Endothelial cell of umbilical vein (primary cell): ENCODE results near the gene LCNL1.

ENCODE experiments used
- POLR2A ChIP-seq: IDR thresholded peaks from 2 replicates; pipeline ENCODE4 v1.6.1; 2012; ENCODE audit warnings: low read depth, mild to moderate bottlenecking, control low read depth, low read length
- TF ChIP-seq, protein P1 (sequence below), 2 donors: IDR thresholded peaks; 1 replicate in 1 of 2; 2 replicates in 1 of 2; pipeline ENCODE4 v1.5.1; 2011; ENCODE audit warnings: low read length in 2 of 2, mild to moderate bottlenecking in 2 of 2, moderate library complexity in 2 of 2, control low read depth in 1 of 2, inconsistent platforms in 1 of 2, low read depth in 1 of 2; ENCODE audit not compliant: insufficient read depth in 1 of 2; ENCODE audit errors: extremely low read depth in 1 of 2

DNA sequence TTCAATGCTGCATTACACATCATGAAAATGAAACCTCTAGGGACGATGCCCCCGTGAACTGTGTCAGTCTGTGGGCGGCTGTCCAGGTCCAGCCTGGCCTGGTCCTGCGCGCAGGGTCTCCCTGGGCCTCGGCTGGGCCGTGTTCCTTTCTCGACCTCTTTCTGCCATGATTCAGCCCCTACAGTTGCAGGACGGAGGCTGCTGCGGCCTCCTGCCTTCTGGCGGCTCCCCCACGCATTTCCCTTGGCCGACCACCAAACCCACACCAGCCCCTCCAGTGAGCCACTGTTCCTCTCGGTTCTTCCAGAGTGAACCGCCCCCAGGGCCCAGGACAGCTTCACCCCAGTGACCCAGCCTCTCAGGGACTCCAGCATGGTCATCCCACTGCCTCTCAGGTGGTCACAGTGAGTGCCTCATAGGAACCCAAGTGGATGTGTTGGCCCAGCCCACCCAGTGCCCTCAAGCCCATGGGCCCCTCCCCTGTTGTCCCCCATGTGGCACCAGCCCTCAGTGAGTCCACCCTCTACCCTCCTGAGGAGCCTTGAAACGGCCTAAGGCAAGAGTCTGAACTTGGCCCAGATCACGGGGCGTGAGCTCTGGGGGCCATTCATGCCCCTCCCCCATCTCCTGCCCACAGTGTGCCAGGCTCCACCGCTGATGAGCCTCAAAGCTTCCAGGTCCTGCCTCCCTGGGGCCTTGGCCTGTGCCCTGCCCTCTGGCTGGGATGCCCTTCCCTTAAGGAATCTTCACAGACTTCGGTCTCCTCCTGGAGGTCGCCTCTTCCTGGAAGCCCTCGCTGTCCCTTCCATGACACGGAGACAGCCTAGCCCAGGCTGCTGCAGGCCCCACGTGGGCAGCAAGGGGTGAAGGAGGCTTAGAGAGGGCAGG, 23.6 kb downstream of the LCNL1 start:
- no peak for TF ChIP-seq POLR2A
- TF ChIP-seq, protein P1, sequence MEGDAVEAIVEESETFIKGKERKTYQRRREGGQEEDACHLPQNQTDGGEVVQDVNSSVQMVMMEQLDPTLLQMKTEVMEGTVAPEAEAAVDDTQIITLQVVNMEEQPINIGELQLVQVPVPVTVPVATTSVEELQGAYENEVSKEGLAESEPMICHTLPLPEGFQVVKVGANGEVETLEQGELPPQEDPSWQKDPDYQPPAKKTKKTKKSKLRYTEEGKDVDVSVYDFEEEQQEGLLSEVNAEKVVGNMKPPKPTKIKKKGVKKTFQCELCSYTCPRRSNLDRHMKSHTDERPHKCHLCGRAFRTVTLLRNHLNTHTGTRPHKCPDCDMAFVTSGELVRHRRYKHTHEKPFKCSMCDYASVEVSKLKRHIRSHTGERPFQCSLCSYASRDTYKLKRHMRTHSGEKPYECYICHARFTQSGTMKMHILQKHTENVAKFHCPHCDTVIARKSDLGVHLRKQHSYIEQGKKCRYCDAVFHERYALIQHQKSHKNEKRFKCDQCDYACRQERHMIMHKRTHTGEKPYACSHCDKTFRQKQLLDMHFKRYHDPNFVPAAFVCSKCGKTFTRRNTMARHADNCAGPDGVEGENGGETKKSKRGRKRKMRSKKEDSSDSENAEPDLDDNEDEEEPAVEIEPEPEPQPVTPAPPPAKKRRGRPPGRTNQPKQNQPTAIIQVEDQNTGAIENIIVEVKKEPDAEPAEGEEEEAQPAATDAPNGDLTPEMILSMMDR (IDR thresholded peaks at IDR 0.05; ENCODE audit: extremely low read depth in 1 of 2, insufficient read depth in 1 of 2, low read depth in 1 of 2, low read length in 2 of 2): no peak
